HG03558 (cell line): ENCODE measurements around the gene MED12L.
A peak's percentile ranks its signal among the peaks of the same experiment; 100 is the strongest.

Experiments
- ATAC-seq: cut with Tn5 transposase; IDR thresholded peaks from one replicate; pipeline ENCODE4 v1.9.1; 2021; ENCODE audit warnings: moderate number of reproducible peaks; ENCODE audit not compliant: unreplicated experiment; ENCODE audit errors: extremely low read depth

The MED12L gene

DNA sequence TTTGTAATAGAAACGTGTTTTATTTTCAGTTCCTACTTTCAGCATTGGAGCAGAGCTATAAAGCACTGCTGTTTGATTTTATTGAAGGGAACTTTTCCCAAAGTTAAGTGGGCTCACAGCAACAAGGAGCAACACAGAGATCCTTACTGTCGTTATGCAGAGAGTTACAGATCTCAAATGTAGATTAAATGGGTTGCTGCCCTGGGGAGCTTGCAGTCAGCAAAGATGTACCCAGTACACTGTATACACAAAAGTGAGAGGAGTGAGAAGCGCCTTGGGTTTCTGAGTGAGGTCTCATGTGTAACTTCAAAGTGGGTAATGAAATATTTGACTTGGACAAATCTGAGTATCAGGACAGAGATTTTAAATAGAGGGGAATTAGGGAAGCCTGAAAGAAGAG, 47.7 kb downstream of the MED12L start:
- ATAC-seq = no peak

DNA sequence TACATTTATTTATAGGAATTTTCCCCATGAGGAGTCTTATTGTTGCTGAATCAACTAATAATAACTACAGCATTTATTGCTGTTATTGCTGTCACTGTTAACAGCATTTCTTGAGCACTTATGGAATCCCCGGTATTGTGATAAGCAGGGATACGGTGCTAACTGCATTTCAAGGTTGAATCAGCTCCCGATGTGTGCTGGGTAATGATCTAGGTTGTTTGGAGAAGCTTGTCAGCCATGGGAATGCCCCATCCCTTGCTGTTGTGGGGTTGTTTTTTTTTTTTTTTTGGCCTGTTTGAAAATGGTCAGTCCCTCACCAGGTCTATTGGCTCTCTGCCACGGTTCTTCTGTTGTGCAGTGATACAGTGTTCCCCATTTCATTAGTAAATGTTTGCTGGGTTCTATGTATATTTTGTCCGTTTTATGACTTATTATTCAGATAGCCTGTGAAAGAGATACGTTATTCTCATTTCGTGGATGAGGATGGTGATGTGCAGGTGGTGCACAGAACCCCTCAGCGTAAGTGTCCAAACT, 48.5 kb downstream of the MED12L start:
- no peak for ATAC-seq

DNA sequence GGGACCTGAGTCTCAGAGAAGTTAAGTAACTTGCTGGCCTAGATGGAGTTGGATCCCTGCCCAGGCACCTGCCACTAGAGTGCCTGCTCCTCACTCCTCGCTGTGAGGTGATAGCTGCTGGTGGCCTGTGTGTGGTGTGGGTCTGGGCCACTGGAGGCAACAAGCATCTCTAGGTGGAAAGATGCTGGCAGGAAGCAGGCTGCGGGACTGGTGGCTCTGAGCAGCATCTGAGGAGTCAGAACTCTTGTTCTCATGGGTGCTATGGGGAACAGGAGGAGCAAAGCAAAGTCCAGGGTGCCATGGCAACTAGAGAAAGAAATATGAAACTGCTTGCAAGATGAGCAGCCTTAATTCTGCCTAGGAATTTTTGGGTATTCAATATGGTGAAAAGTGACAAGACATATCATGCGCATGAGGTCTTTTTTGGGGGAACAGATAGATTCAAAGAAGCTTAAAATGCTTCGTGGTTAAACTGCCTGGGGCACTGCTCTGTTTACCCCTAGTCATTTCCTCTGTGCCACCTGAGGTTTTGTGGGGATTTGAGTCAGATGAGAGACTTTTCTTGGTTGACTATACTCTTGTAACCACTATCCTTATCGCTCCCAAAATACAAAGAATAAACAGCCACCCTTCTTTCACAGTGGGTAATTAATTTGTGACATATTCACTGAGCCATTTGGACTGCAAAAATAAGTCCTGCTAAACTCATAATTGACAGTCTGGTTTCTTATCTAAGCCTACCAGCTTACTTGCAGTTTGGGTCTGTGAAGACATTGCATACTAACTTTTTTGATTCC, 50.3 kb downstream of the MED12L start:
- no peak for ATAC-seq

DNA sequence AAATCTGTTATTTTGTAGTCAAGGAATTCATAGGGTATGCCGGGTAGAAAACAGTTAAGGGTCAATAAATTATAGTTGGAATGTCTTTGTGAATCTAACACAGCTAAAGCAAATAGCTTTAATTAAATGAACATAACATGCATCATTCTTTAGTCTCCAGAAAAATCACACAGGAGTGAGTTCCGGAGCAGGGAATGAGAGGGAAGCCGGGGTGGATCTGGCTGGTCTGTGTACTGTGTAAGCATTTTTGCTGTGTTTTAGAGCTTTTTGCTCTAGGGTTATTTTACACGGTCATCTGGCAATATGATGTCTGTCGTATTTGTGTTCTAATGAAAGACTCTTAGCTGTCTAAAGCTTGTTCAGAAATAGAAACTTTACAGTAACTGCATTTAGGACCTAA, 57.5 kb downstream of the MED12L start:
- no peak for ATAC-seq

DNA sequence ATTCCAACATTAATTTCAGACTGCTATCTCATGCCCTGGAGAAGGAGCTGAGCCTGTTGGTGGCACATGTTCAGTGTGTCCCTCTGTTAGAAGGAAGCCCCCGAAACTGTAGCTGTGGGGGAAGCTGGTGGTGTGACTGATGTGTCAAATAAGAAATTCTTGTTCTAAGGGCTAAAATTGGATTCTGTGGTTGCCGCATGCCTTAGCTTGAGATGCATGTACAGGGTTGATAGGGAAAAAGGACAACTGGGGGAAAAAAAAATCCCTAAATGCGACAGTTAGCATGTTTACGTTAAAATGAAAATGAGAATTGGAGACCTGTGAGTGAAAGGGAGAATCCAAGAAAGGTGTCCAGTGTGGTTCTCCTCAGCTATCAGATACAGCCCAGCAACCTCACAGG, 58.6 kb downstream of the MED12L start:
- ATAC-seq = no peak

DNA sequence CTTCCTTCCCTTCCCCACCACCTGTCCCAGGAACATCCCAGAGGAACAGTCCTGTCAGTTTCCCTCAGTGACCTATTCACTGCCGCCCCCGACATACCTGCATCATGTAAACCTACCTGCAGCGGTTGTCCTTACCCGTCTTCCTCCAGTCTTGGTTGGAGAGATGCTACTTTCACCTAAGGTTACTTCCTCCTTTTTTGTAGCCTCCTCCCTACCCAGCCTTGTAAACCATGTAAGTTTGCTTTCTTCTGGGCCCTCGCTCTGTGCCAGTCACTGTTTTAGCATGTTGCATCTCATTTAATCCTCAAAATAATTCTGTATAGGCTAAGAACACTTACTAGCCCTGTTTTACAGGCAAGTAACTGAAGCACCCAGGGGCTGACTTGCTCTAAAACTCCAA, 59.3 kb downstream of the MED12L start:
- ATAC-seq = no peak

DNA sequence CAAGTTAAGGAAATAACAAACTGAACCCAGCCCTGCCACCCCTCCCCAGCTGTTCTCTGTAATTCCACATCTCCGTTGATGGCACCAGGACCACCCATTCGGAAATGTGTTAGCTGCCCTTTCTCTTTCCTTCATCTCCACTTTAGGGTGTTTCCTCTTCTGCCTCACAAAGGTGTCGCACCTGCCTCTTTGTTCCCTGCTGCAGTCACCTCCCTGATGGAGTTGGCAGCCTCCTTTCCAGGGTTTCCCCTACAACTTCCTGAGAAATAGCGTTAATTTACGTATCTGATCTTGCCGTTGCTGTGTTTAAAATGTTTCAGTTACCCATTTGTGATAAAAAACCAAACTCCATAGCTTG, 60.2 kb downstream of the MED12L start:
- ATAC-seq = no peak

DNA sequence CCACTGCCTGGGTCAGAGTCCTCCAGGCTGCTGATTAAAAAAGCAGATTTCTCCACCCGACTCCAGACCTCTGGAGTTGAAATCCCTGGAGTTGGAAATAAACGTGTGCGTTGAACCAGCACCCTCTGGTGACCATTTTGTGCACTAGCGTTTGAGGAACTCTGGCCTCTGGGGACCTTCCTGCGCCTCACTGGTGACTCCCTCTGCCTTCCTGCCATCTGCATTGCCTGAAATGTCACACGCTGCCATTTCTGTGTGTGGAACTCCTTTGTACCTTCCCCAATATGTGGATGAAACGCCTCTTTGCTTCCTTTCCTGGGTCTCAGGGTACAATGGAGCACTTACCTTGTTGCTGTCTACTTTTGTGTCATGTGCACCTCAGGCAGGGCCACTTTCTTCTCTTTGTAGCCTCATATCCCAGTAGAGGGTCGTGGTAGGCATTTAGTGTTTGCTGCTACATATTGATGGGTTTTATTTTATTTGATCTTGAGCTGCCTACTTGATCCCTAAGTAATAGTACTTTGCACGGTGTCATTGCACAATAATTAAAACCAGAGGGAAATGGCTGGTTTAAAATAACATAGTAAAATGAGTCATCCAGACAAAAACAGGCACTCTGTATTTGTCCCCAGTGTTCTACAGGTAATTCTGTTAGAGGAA, 60.7 kb downstream of the MED12L start:
- ATAC-seq = peak; percentile 76

DNA sequence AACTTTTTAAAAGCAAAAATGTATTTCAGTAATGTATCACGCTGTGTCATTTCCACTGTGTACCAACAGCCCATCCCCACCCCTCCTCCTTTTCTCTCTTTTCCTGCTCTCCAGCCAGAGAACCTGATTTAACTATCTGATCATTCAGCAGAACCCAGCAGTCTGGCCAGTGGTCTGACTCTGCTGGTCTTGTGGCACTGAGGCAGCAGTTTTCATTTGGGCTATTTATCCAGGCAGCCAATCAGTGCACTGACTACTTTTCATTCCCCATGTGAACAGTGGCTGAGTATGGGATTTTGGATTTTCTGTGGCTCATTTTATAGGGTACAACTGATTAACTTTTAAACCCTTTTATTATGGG, 61.2 kb downstream of the MED12L start:
- ATAC-seq = no peak

DNA sequence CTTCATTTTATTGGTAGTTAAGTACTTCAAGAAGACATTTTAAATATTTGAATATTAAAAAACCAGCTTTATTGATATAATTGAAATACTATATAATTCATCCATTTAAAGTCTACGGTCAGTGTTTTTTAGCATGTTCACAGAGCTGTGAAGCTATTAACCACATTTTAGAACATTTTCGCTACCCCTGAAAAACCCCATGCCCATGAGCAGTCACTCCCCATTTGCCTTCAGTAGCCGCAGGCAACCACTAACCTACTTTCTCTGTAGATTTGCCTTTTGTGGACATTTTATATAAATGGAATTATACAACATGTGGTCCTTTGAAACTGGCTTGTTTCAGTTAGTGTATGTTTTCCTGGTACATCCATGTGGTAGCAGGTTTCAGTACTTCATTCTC, 61.8 kb downstream of the MED12L start:
- ATAC-seq = no peak

DNA sequence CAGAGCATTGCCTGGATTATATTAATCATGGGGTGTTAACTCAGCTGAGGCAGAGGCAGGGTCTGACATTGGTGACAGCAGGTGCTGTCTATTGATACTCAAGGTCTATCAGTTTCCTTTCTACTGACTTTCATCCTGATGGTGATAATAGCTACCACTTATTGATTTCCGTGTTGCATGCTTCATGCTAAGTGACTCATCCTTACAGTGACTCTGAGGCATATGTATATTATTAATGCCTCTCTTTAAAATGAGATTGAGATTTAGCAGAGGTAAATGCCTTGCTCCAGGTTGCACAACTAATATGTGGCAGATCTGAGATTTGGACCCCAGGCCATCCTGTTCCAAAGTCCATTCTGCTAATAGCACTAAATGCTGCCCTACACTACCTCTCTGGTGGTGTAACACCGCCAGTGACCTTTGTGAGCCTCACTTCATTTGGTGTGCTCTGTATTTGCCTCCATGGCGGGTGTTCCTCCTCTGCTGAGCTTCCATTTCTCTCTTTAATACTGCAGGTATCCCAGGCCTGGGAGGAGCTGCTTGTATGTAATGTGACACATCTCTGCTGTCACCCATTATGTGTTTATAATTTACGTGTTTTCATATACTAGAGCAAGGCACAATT, 67.1 kb downstream of the MED12L start:
- no peak for ATAC-seq

DNA sequence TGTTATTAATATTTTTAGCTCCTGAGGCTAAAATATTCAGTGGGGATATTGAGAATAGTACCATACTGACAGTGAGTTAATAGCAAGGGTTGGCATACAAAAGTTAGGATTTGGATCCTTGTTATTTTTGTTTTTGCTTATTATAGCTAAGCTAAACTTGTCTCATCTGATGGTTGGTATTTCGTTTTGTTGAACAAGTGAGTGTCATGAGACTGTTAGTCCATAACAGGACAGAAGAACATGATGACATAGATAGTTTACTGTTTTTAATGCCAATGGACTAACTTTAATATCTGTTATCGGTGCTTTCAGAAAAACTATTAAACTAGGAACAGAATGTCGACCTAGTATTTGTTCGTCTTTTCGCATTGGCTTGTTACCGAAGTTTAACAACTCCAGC, 69.1 kb downstream of the MED12L start:
- ATAC-seq = no peak

DNA sequence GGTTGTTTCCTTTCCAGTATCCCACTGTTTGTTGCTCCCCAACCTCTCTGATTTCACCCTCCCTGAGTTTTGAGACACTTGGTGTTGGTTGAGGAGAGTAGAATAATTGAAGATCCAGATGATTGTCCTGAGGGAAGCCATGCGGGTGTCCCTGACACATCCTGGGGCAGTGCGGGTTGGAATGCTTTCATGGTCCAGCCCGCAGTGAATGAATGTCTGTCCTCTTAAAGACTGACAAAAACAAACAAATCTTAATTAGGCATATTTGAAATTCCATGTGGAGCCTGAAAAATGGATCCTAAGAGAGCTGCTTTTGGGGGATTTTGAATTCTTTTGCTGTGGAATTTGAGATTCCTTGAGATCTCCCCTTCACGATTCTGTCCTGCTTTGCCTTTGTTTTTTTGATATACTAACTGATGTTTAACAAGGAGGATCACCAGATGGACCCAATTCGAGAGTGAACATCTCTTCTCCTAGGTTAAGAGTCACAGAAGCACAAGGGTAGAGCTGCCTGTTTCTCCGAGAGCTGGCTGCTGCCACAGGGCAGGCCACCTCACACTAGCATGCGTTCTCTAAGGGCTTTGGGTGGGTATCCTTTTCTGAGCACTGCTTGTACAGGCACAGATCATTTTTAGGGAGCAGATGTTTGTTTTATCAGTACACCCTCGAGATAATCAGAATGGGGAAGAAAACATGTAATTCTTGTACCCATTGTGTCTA, 70.1 kb downstream of the MED12L start:
- no peak for ATAC-seq

DNA sequence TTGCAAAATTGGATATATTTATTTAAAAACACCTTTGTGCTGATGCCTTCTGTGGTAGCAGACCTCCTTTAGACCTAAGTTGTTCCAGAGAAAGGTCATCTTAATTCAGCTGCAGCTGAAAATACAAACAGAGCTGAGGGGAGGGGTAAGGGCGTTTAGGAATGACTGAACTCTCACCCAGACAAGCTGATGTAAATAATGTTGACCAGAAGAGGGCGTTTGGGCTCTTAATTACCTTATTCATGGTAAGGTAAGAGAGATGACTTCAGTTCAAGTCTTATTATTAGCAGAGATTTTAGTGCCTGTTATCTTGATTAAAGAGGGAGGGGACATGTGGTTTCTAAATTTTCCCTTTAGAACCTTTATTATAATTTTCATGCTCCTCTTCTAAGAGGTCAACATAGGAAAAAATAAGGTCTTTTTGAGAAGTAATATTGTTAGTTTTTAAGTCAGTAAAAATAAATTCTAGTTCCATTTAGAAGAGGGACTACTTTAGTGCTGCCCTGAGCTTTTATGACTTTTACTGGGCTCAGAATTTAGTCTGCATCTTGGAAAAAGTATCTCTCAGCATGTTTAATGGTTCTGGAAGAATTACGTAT, 71.3 kb downstream of the MED12L start:
- ATAC-seq = peak; percentile 62

DNA sequence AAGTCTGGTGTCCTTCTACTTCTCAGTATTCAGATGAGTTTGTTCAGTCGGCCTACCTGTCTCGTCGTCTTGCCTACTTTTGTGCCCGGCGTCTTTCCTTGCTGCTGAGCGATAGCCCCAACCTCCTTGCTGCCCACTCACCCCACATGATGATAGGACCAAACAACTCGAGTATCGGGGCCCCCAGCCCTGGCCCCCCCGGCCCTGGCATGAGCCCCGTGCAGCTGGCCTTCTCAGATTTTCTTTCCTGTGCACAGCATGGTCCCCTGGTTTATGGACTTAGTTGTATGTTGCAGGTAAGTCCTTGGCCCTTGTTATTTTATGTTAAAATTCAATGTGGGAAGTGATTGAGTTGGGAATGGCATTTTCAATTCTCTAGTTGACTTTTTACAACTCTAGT, 74.3 kb downstream of the MED12L start:
- no peak for ATAC-seq

DNA sequence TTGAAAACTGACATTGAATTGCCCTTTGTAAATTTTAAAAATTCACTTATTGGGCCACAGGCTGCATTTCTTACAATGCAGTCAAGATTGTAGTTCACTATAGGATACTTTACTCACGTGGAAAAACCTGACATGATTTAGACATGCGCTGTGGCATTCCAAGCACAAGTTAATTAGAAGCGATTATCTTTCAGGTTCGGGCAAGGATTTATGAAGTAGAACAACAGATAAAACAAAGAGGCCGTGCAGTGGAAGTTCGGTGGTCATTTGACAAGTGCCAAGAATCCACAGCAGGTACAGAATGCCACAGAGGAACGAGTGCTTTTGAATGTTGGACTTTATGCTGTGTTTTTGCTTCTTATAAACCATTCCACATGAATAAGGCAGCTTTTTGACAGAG, 79.8 kb downstream of the MED12L start:
- no peak for ATAC-seq

DNA sequence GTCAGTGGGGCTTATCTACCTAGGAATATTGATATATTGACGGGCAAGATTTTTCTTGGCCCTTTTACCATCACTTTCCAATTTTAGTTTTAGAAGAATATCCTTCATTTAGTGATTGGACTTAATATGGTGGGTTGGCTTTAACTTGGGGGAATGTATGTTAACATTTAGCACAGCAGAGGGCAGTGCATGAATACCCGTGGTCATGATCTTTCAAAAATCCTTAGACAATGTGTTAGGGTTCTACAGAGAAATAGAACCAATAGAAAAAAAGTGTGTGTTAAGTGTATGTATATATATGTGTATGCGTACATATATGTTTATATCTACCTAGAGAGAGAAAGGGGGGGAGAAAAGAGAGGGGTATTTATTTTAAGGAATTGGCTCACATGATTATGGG, 80.7 kb downstream of the MED12L start:
- ATAC-seq = no peak

DNA sequence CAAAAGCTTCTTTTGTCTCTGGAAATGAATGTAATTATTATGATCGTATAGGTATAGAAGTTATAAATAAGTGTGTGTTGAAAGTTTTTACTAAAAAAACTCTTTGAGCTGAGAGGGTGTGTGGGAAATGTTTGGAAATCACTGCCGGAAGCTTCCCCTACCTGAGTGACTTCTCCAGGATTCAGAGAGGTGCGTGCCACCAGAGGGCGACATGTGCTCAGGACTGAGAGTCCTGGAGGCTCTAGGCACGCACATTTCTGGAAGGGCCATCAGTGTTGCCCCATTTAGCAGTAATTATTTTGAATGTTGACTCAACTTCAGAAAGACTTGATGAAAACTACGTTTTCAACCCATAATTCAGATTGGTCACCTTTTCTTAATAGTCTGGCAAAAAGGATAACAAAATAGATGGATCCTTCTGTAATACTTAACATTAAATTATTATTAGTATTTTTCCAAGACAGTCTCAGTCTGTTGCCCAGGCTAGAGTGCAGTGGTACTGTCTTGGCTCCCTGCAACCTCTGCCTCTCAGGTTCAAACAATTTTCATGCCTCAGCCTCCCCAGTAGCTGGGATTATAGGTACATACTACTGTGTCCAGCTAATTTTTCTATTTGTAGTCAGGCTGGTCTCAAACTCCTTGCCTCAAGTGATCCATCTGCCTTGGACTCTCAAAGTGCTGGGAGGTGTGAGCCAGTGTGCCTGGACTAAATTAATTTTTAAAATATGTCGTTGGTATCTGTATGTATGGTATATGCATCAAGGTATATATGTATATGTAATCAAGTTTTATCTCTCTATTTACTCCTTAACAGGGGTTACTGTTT, 83.0 kb downstream of the MED12L start:
- ATAC-seq = no peak

DNA sequence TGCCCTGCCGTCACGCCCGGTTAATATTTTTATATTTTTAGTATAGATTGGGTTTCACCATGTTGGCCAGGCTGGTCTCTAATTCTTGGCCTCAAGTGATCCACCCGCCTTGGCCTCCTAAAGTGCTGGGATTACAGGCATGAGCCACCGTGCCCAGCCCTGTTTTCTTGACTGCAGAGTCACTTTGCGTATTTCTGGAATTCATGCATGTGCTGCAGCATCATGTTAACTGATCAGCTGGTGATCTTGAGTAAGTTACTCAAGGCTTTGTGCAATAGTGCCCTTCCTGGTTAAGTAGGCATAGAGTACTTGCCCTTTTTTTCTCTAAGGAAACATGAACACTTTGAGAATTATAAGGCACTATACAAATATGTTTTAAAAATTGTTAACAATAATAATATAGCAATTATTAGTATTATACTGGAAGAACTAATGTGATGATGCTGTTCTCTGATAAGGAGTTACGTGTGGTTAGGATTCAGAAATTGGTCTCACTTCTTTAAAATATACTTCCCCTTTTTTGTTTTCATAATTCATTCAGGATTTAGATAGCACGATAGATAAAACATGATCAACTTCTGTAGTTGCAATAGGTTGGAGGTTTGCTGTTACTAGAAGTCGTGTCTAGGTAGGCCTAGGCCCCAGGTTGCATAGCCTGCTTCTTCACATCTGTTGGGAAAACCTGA, 83.9 kb downstream of the MED12L start:
- peak; percentile 29 for ATAC-seq
